ENCODE results near the gene DOCK10.

DNA sequence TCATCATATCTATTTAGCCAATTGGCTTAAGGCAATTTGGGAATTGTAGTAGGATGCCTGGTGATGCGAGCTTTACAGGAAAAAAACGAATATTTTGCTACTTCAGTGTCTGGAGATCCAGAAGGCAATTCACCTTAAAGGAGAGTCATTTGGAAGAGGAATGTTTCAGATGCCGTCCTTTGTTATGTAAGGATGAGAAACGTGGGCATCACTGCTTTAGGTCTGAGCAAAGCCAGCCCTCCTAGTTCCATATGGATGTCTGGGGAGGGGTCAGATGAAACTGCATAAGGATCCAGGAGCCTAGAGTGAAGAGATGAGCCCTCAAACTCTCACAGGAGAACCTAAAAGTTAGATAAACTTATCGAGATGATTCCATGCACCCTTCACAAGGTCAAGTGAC is 30.9 kb upstream of the DOCK10 start:
- TF ChIP-seq, protein P1, sequence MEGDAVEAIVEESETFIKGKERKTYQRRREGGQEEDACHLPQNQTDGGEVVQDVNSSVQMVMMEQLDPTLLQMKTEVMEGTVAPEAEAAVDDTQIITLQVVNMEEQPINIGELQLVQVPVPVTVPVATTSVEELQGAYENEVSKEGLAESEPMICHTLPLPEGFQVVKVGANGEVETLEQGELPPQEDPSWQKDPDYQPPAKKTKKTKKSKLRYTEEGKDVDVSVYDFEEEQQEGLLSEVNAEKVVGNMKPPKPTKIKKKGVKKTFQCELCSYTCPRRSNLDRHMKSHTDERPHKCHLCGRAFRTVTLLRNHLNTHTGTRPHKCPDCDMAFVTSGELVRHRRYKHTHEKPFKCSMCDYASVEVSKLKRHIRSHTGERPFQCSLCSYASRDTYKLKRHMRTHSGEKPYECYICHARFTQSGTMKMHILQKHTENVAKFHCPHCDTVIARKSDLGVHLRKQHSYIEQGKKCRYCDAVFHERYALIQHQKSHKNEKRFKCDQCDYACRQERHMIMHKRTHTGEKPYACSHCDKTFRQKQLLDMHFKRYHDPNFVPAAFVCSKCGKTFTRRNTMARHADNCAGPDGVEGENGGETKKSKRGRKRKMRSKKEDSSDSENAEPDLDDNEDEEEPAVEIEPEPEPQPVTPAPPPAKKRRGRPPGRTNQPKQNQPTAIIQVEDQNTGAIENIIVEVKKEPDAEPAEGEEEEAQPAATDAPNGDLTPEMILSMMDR (conservative IDR thresholded peaks at IDR 0.05 in 1 of 2, IDR thresholded peaks at IDR 0.05 in 1 of 2; ENCODE audit: low read depth in 1 of 2, low read length in 2 of 2), result no peak
- no peak for TF ChIP-seq EZH2 (IDR thresholded peaks at IDR 0.05; ENCODE audit: low read length, missing control alignments)
